GM19395 (cell line): Measurements from ENCODE around the gene TMEM158.

Source experiments
- ATAC-seq: cut with Tn5 transposase; IDR thresholded peaks from one replicate; pipeline ENCODE4 v1.9.1; 2021; ENCODE audit warnings: mild to moderate bottlenecking, moderate library complexity; ENCODE audit not compliant: unreplicated experiment

The TMEM158 gene

GRCh38 chr3:45178183-45179023 is 47.7 kb downstream of the TMEM158 start:
- no peak for ATAC-seq

- ATAC-seq, result no peak
These were observed 49.2 kb downstream of the TMEM158 start for GRCh38 chr3:45176912-45177311.
